Measurements from ENCODE around the gene SPEM3.
"Not testable (repeated sequence)": the region's sequence is repeated elsewhere in the genome, so short reads cannot be mapped to it uniquely, and the experiment has no call there.

SPEM3 gene

DNA sequence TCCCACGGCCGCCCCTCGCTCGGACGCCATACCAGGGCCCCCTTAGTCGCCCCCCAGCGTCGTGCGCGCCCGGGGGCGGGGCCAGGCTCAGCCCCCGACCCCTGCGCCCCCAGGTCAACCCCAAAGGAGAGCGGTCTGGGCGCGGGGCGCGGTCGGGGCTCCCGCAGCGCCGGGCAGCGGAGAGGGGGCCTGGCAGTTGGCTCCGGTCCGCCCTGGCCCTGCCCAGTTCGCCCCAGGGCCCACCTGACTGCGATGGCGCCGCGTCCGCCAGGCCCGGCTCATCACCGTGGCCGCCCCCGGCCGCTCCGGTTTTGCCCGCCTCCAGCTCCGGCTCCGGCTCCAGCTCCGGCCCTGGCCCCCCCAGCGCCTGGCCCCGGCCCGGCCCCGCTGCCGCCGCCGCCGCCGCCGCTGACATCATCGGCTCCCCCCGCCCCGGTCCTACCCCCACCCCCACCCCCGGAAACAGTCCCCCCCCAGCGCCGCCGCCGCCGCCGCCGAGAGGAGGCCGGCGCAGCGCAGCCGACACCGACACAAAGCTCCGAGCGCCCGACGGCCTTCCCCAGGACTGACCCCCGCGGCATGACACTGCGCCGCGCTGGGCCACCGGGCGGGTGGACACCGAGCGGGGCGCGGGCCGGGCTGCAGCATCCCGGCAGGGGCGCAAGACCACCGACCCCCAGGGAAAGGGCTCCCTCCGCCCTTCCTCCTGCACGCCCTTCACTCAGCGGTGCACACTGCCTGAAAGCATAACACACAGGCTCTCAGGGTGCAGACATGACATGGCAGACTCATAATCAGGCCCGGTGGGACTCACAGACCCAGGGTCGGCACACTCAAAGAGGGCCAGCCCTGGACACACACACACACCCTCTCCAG, 50.8 kb downstream of the SPEM3 start, which contains the start of gene ZBTB4:
Gene ZBTB4, minus strand, starts transcription at position 419 of the 876 bp plus-strand sequence. CDS start 12,830 bp downstream, outside the sequence.
- Histone ChIP-seq H3K27me3 (replicated peaks; ENCODE audit: control insufficient read depth, insufficient read depth, low read length, poor library complexity, severe bottlenecking) (no peaks in the 10 kb centered on the region), H3K9me3 (ENCODE audit: control insufficient read depth, low read length) (no peaks in the 10 kb centered on the region), H3K4me1 (ENCODE audit: control insufficient read depth, insufficient read depth, low read length, poor library complexity, severe bottlenecking) (peaks cover 28% of the 10 kb centered on the region), H3K27ac (ENCODE audit: insufficient read depth, low read length, poor library complexity, severe bottlenecking) (peak within 1 kb of the TSS; percentile 99), H3K4me3 (ENCODE audit: insufficient read depth, low read depth, low read length, poor library complexity, severe bottlenecking) (peak within 1 kb of the TSS; percentile 98), H3K36me3 (ENCODE audit: control insufficient read depth, insufficient read depth, low read length) (no peaks in the 10 kb centered on the region)
- peak; percentile 59 to 63 (median 61) for DNase-seq

DNA sequence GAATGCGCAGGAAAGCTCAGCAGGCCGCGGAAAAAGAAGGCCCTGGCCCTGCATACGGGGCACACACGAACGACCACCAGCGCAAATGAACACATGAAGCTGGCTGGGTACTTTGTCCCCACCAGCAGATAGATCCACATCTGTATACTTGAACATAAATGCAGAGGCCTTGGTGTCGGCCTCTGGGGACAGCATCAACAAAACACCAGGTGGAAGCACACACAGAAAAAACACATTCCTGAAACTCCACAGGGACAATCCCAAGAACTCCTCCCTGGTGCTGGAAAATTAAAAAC, 51.4 kb downstream of the SPEM3 start:
- DNase-seq, result no peak
- peaks cover 32% of the 10 kb centered on the region for H3K4me1 ChIP-seq (ENCODE audit: control insufficient read depth, insufficient read depth, low read length, poor library complexity, severe bottlenecking)
- H3K4me3 ChIP-seq (ENCODE audit: insufficient read depth, low read depth, low read length, poor library complexity, severe bottlenecking), result peak overlapping the region; percentile 72
- H3K27me3 ChIP-seq (replicated peaks; ENCODE audit: control insufficient read depth, insufficient read depth, low read length, poor library complexity, severe bottlenecking), result no peaks in the 10 kb centered on the region
- H3K9me3 ChIP-seq (ENCODE audit: control insufficient read depth, low read length), result no peaks in the 10 kb centered on the region
- no peaks in the 10 kb centered on the region for H3K36me3 ChIP-seq (ENCODE audit: control insufficient read depth, insufficient read depth, low read length)
- H3K27ac ChIP-seq (ENCODE audit: insufficient read depth, low read length, poor library complexity, severe bottlenecking), result peak overlapping the region; percentile 99

DNA sequence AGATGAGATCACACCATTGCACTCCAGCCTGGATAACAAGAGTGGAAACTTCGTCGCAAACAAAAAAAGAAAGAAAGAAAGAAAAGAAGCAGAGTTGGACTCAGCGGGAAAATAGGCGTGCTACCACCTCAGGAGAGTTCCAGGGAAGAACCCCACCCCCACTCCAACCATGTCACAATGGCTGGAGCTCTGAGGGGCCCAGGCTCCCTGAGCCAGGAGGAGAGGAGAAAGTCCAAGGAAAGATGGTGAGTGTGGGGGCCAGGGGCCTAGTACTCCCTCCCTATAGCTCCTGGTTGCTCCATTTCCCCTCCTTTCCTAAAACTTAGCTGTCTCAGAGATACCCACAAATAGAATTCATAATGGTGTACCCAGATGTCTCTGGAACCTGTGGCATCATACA, 52.6 kb downstream of the SPEM3 start, which contains the start of gene SLC35G6:
Gene SLC35G6, plus strand, starts transcription at position 172 of the 400 bp plus-strand sequence. Its CDS starts 71 bp downstream, at position 243.
- DNase-seq; H3K9me3 ChIP-seq (ENCODE audit: control insufficient read depth, low read length); H3K36me3 ChIP-seq (ENCODE audit: control insufficient read depth, insufficient read depth, low read length); H3K27me3 ChIP-seq (replicated peaks; ENCODE audit: control insufficient read depth, insufficient read depth, low read length, poor library complexity, severe bottlenecking); H3K4me3 ChIP-seq (ENCODE audit: insufficient read depth, low read depth, low read length, poor library complexity, severe bottlenecking): not testable (repeated sequence)
- peak within 1 kb of the TSS; percentile 99 for H3K27ac ChIP-seq (ENCODE audit: insufficient read depth, low read length, poor library complexity, severe bottlenecking)
- H3K4me1 ChIP-seq (ENCODE audit: control insufficient read depth, insufficient read depth, low read length, poor library complexity, severe bottlenecking), result peaks cover 41% of the 10 kb centered on the region

DNA sequence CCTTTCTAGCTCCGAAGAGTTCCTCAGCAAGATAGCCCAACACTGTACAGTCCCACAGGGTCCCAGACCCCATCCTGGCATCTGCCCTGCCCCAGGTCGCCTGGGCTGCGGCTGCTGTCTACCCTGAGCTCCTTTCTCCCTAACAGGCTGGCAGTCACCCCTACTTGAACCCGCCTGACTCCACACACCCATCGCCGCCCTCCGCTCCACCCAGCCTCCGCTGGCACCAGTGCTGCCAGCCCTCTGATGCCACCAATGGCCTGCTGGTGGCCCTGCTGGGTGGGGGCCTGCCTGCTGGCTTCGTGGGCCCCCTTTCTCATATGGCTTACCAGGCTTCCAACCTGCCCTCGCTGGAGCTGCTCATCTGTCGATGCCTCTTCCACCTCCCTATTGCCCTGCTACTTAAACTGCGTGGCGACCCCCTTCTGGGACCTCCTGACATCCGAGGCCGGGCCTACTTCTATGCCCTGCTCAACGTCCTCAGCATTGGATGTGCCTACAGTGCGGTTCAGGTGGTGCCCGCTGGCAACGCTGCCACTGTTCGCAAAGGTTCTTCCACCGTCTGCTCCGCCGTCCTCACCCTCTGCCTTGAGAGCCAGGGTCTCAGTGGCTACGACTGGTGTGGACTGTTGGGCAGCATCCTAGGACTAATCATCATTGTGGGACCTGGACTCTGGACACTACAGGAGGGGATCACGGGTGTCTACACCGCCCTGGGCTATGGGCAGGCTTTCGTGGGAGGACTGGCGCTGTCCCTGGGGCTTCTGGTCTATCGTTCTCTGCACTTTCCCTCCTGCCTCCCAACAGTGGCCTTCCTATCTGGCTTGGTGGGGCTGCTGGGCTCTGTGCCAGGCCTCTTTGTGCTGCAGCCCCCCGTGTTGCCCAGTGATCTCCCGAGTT, 53.4 kb downstream of the SPEM3 start:
- not testable (repeated sequence) for H3K36me3 ChIP-seq (ENCODE audit: control insufficient read depth, insufficient read depth, low read length); H3K9me3 ChIP-seq (ENCODE audit: control insufficient read depth, low read length); DNase-seq; H3K27me3 ChIP-seq (replicated peaks; ENCODE audit: control insufficient read depth, insufficient read depth, low read length, poor library complexity, severe bottlenecking); H3K4me3 ChIP-seq (ENCODE audit: insufficient read depth, low read depth, low read length, poor library complexity, severe bottlenecking)
- Histone ChIP-seq H3K27ac (ENCODE audit: insufficient read depth, low read length, poor library complexity, severe bottlenecking) (peak overlapping the region; percentile 99), H3K4me1 (ENCODE audit: control insufficient read depth, insufficient read depth, low read length, poor library complexity, severe bottlenecking) (peaks cover 43% of the 10 kb centered on the region)

Measured in effector memory CD4-positive, alpha-beta T cell (primary cell).